NCI-H1694 (cell line): ENCODE data around the gene ASB8.
"Not testable (repeated sequence)": the region's sequence is repeated elsewhere in the genome, so short reads cannot be mapped to it uniquely, and the experiment has no call there.

Experiments
- DNase-seq: peaks from one replicate; lab custom pipeline; 2025; lab: John Stamatoyannopoulos, UW

ASB8 gene

DNA sequence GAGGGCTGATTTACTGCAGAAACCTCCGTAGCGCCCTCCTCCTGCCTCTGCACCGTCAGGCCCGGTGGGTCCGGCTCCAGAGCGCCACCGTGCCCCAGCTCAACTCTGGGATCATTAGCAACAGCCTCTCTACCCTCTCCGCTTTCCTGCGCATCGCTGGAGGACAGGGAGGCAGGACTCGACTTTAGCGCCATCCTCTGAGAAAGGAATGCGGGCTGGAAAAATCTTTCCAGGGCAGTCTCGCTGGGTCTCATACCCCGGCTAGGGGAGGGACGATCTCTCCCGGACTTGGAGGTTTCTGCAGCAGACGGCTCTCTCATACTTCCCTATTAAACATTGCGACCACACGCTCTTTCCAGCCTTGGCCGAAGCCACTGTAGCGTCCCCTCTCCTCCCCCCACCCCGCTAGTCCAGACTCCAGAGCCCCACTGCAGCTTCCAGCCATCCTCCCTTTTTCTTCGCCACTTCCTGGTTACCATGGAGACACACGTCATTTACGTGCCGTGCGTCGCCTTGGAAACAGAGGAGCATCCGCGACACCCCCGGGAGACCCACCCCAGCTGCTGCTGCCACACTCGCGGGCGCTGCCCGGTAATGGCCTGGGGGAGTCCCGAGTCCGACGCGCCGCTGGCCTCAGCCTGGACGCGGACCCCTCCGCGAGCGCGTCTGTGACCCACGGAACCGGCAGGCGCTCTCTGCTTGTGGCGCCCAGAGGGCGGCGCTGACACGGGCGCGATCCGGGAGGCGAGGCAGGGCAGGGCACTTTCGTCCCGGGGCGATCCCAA, 26.0 kb upstream of the ASB8 start, which contains the start of gene CCDC184:
TSS of gene CCDC184 (plus strand) at position 554 of the 785 bp plus-strand sequence. CDS start 479 bp downstream, outside the sequence.
- DNase-seq, result no peak

DNA sequence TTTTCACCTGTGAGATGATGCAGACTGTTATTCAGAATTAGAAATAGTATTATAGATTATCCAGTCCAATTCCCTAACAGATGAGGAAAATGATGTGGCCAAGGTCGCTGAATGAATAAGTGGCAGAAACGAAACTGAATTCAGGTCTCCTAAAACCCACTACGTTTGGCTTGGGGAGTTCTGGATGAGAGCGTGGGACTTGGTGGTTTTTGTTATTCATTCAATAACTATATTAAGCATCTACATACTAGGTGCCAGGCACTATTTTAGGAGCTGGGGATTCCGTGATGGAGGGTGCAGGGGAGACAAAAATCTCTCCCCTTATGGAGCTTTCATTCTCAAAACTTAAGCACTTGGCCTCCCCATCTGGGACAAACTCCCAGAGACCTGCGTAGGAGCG, 25.3 kb upstream of the ASB8 start:
- no peak for DNase-seq

GRCh38 chr12:48180857-48181495, 23.7 kb upstream of the ASB8 start:
- DNase-seq, result no peak

- no peak for DNase-seq
These were observed 23.1 kb upstream of the ASB8 start for GRCh38 chr12:48180424-48180823.

DNA sequence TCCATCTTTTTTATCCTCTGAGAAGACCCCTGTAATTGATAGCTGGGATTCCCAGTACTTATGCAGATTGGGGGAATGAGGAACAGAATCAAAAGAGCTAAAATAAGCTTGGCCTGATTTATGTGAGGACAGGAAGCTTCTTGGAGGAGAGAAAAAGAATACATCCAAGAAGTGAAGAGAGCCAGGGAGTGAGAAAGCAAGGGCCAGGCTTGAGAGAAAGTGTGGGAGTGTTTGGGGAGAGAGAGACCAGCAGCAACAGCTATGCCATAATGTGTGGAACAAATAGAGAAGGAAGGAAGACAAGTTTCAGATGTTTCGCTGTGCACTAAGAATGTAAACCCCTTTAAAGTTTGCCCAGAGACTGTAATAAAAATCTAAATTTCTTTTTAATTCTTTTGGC, 22.2 kb upstream of the ASB8 start:
- no peak for DNase-seq

DNA sequence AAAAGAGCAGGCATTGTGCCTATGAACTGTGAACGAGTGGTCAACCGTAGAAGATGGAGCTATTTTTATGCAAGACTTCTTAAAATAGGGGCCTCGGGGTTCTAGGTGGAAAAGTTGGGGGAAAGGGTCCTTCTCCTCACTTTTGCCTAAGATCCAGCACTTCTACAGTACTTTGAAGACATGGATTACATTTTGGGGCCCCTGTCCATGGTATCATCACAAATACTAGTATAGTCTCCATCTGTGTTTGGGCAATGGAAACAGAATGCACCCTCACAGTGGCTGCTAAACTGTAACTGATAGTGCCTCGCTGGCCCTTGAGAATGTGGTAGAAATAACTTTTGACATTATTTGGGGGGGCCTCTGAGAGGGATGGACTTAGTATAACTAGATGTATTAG, 20.7 kb upstream of the ASB8 start:
- no peak for DNase-seq

GRCh38 chr12:48176417-48176751, 19.1 kb upstream of the ASB8 start:
- DNase-seq, result no peak

- no peak for DNase-seq
These were observed 18.5 kb upstream of the ASB8 start for GRCh38 chr12:48175613-48176416.

GRCh38 chr12:48169011-48169410, 11.7 kb upstream of the ASB8 start:
- DNase-seq, result no peak

DNA sequence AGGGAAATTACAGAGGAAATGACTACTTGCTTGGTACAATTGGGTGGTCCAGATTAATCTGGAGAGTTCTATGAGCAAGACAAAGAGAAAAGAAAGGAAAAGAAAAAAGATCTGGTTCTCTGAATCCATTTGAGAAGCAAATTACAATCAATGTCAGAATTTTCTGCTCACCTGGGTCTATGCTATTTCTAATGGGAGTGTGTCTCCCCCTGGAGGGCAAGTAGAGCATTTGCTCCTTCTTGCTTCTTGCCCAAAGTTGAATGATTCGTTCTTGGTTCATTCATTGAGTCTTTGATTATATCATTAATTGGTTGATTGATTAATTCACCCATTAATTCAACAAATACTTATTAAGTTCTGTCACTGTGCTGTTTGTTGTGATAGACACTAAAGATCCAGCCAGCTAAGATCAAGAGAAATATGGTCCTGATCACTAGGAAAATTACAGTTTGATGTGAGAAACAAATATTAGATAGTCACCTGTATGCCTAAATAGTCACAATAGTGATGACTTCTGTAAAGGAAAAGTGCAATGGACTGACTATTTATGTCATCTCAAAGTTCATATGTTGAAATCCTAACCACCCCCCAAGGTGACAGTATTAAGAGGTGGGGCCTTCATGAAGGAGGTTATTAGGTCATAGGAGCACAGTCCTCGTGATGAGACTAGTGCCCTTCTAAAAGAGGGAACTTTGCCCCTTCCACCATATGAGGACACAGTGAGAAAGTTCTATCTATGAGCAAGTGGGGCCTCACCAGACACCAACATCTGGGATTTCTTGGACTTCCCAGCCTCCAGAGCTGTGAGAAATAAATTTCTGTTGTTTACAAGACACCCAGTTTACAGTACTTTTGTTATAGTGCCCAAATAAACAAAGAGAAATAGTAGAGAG, 8.0 kb upstream of the ASB8 start:
- peak; percentile 35 for DNase-seq

DNA sequence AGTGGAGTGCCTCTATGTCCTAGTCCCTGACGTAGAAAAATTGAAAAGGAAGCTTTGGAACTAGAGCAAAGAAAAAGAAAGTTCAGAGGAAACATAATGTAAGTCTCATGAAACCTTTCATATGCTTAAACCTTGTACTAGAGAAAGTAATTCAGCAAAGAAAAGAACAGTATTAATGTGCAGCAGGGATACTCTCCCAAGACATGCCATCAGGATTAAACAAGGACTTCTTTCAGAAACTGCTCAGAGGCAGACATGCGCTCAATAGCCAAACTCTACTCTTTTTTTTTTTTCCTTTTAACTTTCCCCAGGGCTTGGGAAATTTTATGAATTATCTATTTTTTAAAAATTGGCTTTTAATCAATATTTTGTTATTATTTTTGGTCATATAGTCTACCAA, 7.1 kb upstream of the ASB8 start:
- DNase-seq, result no peak

DNA sequence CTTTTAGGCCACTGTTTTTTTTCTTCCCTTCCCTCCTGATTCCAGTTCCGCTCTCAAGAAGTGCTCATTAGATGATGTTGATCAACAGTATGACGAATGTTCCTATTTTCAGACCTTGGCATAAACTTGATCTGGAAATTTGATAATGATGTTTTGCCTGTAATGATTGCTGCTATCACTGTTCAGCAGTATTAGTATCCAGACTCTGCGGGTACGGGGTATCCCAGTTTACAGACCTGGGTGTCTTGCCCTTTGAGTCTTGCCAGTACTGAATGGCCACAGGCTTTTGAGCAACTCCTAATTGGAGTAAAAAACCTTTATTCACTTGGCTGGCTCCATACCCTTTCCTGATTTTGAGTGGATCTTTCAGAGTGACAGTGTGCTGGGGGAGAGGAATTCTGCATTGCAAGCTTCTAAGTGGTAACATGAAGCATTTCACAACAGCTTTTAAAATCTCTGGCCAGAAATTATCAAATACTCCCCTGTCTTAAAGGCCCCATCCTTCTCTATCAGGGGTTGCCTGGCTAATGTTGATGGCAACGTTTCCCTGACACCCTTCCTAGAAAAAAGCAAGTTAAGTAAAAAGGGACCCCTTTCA, 5.9 kb upstream of the ASB8 start:
- no peak for DNase-seq

GRCh38 chr12:48160807-48161206, 3.5 kb upstream of the ASB8 start:
- DNase-seq, result no peak

DNA sequence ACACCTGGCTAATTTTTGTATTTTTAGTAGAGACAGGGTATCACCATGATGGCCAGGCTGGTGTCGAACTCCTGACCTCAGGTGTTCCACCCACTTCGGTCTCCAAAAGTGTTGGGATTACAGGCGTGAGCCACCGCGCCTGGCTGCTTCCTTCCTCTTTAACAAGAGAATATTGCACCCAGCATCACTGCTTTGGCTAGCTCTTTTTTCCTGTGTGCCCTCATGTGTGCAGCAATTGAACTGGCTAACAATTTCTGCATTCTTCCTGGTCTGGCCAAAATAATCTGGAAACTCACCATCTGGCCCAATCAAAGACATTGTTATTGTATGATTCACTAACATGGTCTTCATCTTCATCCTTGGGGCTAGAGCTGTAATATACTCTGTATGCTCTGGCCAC, 2.7 kb upstream of the ASB8 start:
- no peak for DNase-seq

GRCh38 chr12:48157889-48158370, 615 bp upstream of the ASB8 start:
- no peak for DNase-seq

GRCh38 chr12:48156652-48157017, 680 bp downstream of the ASB8 start:
- no peak for DNase-seq

- not testable (repeated sequence) for DNase-seq
These were observed 1.5 kb downstream of the ASB8 start for GRCh38 chr12:48155786-48156185.

DNA sequence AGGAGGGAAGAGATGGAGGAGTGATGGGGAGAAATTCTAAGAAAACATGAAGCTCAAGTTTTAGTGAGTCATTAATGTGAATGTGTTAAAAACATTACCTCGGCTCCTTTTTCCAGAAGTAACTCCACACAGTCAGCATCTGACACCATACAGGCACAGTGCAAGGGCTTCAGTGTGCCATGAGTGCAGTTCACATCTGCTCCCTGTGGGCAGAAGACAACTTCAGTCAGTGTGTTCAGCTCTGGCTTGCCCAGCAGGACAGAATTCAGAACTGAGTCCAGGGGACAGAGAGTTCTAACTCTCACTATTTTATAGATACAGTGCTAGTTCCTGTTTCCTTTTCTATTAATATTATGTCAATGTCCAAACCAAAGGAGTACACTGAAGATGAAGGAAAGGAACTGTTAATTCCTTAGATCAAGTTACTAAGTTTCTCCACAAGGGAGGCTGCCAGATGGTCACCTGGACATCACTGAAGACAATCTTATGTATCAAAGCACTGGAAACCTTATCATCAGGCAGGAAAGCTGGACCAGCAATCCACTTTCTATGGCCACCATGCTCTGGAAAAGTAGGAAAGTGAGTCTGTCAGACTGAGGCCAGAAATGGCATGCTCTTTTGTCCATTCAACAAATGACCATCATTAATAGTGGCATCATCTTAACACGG, 6.1 kb downstream of the ASB8 start:
- DNase-seq, result no peak

DNA sequence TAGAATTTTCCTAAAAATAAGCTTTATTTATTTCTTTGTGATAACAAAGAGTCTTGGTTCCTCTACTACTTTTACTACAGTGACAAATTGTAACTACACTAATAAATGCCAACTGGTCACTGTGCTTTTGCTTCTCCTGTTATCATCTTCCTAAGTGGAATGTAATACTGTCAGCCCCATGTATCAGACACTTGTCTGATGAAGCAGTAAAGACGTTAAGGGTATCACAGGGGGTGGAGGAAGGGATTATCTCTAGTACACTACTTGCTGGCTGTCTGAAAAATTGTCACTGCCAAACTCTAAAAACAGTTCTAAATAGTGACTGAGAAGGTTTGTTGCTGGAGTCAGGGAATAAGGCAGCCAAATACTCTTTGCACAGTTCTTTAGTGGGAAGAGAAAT, 11.3 kb downstream of the ASB8 start:
- DNase-seq, result no peak

DNA sequence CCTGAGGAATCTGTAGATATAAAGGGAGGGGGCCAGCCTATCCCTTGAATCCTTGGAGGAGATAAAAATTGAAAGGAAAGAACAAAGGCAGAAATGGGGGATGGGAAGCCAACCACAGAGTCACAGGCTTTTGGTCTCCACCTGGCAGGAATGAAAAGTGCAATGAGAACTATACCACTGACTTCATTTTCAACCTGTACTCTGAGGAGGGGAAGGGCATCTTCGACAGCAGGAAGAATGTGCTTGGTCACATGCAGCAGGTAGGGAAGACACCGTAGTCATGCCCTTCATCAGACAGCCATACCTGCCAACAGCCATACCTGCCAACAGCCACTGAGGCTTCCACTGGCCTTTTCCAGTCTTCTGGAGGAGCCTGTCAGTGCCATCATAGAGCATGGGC, 13.4 kb downstream of the ASB8 start:
- no peak for DNase-seq
